ENCODE data around the gene BMI1.
A peak's percentile ranks its signal among the peaks of the same experiment; 100 is the strongest.

The BMI1 gene

GRCh38 chr10:22366435-22366703 is 45.5 kb downstream of the BMI1 start:
- Histone ChIP-seq H3K4me3 (ENCODE audit: low read depth, low read length) (no peak overlapping the region), H3K4me1 (ENCODE audit: control insufficient read depth, insufficient read depth, low read length) (no peaks in the 10 kb centered on the region), H3K9me3 (ENCODE audit: control insufficient read depth, insufficient read depth, low read depth, low read length) (no peaks in the 10 kb centered on the region), H3K27ac (ENCODE audit: extremely low read depth, low read depth, low read length) (no peak overlapping the region), H3K36me3 (ENCODE audit: control insufficient read depth in 2 of 2, insufficient read depth in 1 of 2, low read length in 2 of 2) (no peaks in the 10 kb centered on the region)
- ChIA-PET POLR2A (no interaction called here), CTCF (interaction anchor here (0.6 kb wide), 1 partner anchor 27 kb away, joined by 3 read pairs; no protein-coding TSS in a partner anchor)
- TF ChIP-seq MYNN (tag by site-specific recombination; IDR thresholded peaks at IDR 0.05; ENCODE audit: borderline replicate concordance) (no peak), ZNF2 (tag by site-specific recombination; IDR thresholded peaks at IDR 0.05) (no peak), ZNF777 (tag by site-specific recombination; IDR thresholded peaks at IDR 0.05; ENCODE audit: borderline replicate concordance) (no peak), HOXA7 (CRISPR knock-in tag; IDR thresholded peaks at IDR 0.05; ENCODE audit: borderline replicate concordance) (no peak)

- Histone ChIP-seq H3K27ac (ENCODE audit: extremely low read depth, low read depth, low read length) (no peak overlapping the region), H3K4me3 (ENCODE audit: low read depth, low read length) (no peak overlapping the region), H3K36me3 (ENCODE audit: control insufficient read depth in 2 of 2, insufficient read depth in 1 of 2, low read length in 2 of 2) (no peaks in the 10 kb centered on the region), H3K9me3 (ENCODE audit: control insufficient read depth, insufficient read depth, low read depth, low read length) (no peaks in the 10 kb centered on the region), H3K4me1 (ENCODE audit: control insufficient read depth, insufficient read depth, low read length) (no peaks in the 10 kb centered on the region)
- POLR2A ChIA-PET = no interaction called here
- TF ChIP-seq PRDM1 (tag by site-specific recombination; IDR thresholded peaks at IDR 0.05) (peak; percentile 79), SCRT1 (tag by site-specific recombination; IDR thresholded peaks at IDR 0.05; ENCODE audit: borderline replicate concordance) (no peak)
- CTCF ChIA-PET = no interaction called here
Observed at GRCh38 chr10:22366771-22367170, 45.9 kb downstream of the BMI1 start.

- Histone ChIP-seq H3K36me3 (ENCODE audit: control insufficient read depth in 2 of 2, insufficient read depth in 1 of 2, low read length in 2 of 2) (no peaks in the 10 kb centered on the region), H3K4me3 (ENCODE audit: low read depth, low read length) (no peak overlapping the region), H3K27ac (ENCODE audit: extremely low read depth, low read depth, low read length) (no peak overlapping the region), H3K9me3 (ENCODE audit: control insufficient read depth, insufficient read depth, low read depth, low read length) (no peaks in the 10 kb centered on the region), H3K4me1 (ENCODE audit: control insufficient read depth, insufficient read depth, low read length) (no peaks in the 10 kb centered on the region)
- no peak for TF ChIP-seq TRIM28 (IDR thresholded peaks at IDR 0.05; ENCODE audit: borderline replicate concordance, low read length)
- TF ChIP-seq ZNF37A (tag by site-specific recombination; IDR thresholded peaks at IDR 0.05) = no peak
- no peak for TF ChIP-seq ZNF16 (tag by site-specific recombination; IDR thresholded peaks at IDR 0.05; ENCODE audit: low read depth)
- no peak for TF ChIP-seq BCL11A (tag by site-specific recombination; IDR thresholded peaks at IDR 0.05; ENCODE audit: low read depth)
- no peak for TF ChIP-seq ZNF510 (tag by site-specific recombination; IDR thresholded peaks at IDR 0.05; ENCODE audit: insufficient replicate concordance)
- TF ChIP-seq BCL6B (tag by site-specific recombination; IDR thresholded peaks at IDR 0.05) = no peak
- no peak for TF ChIP-seq CTCF (tag by site-specific recombination; IDR thresholded peaks at IDR 0.05)
- TF ChIP-seq KLF17 (tag by site-specific recombination; IDR thresholded peaks at IDR 0.05) = no peak
- no peak for TF ChIP-seq ZNF274 (IDR thresholded peaks at IDR 0.05; ENCODE audit: low read length)
- no peak for TF ChIP-seq ZNF274 (tag by site-specific recombination; IDR thresholded peaks at IDR 0.05; ENCODE audit: borderline replicate concordance)
- no peak for TF ChIP-seq ZNF776 (tag by site-specific recombination; IDR thresholded peaks at IDR 0.05; ENCODE audit: borderline replicate concordance)
- POLR2A ChIA-PET = no interaction called here
- CTCF ChIA-PET = no interaction called here
Observed at GRCh38 chr10:22367471-22367870, 46.6 kb downstream of the BMI1 start.
